SK-N-DZ (cell line): Measurements from ENCODE around the gene TOM1L2.

Experiments used
- DNase-seq: peaks from one replicate; pipeline ENCODE4 v3.0.0-alpha.2; 2015; ENCODE audit warnings: low spot score

The TOM1L2 gene

GRCh38 chr17:17900615-17901520, 71.3 kb downstream of the TOM1L2 start:
- DNase-seq = no peak

- no peak for DNase-seq
Measured at GRCh38 chr17:17899486-17899885, 72.7 kb downstream of the TOM1L2 start.

- DNase-seq = no peak
Measured at GRCh38 chr17:17898673-17899072, 73.5 kb downstream of the TOM1L2 start.

- no peak for DNase-seq
Measured at GRCh38 chr17:17897442-17897841, 74.8 kb downstream of the TOM1L2 start.

- no peak for DNase-seq
Measured at GRCh38 chr17:17896746-17897145, 75.5 kb downstream of the TOM1L2 start.

- no peak for DNase-seq
Measured at GRCh38 chr17:17893801-17894644, 78.2 kb downstream of the TOM1L2 start.

GRCh38 chr17:17892731-17893130, 79.5 kb downstream of the TOM1L2 start:
- no peak for DNase-seq

- no peak for DNase-seq
Measured at GRCh38 chr17:17892009-17892408, 80.2 kb downstream of the TOM1L2 start.

GRCh38 chr17:17890773-17891759, 81.1 kb downstream of the TOM1L2 start:
- peak; percentile 70 for DNase-seq

- DNase-seq = no peak
Measured at GRCh38 chr17:17889922-17890321, 82.3 kb downstream of the TOM1L2 start.

- peak; percentile 35 for DNase-seq
Measured at GRCh38 chr17:17888821-17889220, 83.4 kb downstream of the TOM1L2 start.

- DNase-seq = peak; percentile 69
Measured at GRCh38 chr17:17888371-17888770, 83.8 kb downstream of the TOM1L2 start.

- DNase-seq = no peak
Measured at GRCh38 chr17:17887752-17888304, 84.4 kb downstream of the TOM1L2 start.

- no peak for DNase-seq
Measured at GRCh38 chr17:17886726-17887125, 85.5 kb downstream of the TOM1L2 start.

GRCh38 chr17:17886226-17886625, 86.0 kb downstream of the TOM1L2 start:
- peak; percentile 27 for DNase-seq

GRCh38 chr17:17884391-17885357, 87.5 kb downstream of the TOM1L2 start:
- DNase-seq = no peak

GRCh38 chr17:17883801-17884200, 88.4 kb downstream of the TOM1L2 start:
- no peak for DNase-seq

GRCh38 chr17:17882082-17882581, 90.1 kb downstream of the TOM1L2 start:
- DNase-seq = no peak

- no peak for DNase-seq
Measured at GRCh38 chr17:17880577-17881196, 91.5 kb downstream of the TOM1L2 start.
